GM12801 (cell line): ENCODE measurements around the gene TES.

ENCODE experiments used
- CTCF ChIP-seq: IDR thresholded peaks from one replicate; pipeline ENCODE4 v1.5.1; 2011; ENCODE audit warnings: control low read depth; ENCODE audit not compliant: insufficient read length; ENCODE audit errors: extremely low read depth

The TES gene

GRCh38 chr7:116306409-116307048 is 96.2 kb downstream of the TES start:
- no peak for TF ChIP-seq CTCF

- no peak for TF ChIP-seq CTCF
These were observed 96.9 kb downstream of the TES start for GRCh38 chr7:116307253-116307652.
